NCI-H446 treated with DMSO at 0.1 percent for 48 hours (cell line): ENCODE measurements around the gene CSNK1E.

ENCODE experiments used
- DNase-seq: peaks from one replicate; lab custom pipeline; 2025; lab: John Stamatoyannopoulos, UW

Gene CSNK1E

GRCh38 chr22:38327805-38328204 lies 10.6 kb upstream of the CSNK1E start:
- no peak for DNase-seq

- DNase-seq, result no peak
Observed at GRCh38 chr22:38327396-38327795, 10.2 kb upstream of the CSNK1E start.

GRCh38 chr22:38325587-38325986 lies 8.4 kb upstream of the CSNK1E start:
- DNase-seq, result no peak

GRCh38 chr22:38320605-38321402 lies 3.6 kb upstream of the CSNK1E start:
- DNase-seq, result no peak

- no peak for DNase-seq
Observed at GRCh38 chr22:38318792-38319773, 1.9 kb upstream of the CSNK1E start.

- no peak for DNase-seq
Observed at GRCh38 chr22:38317995-38318715, 922 bp upstream of the CSNK1E start.

GRCh38 chr22:38316364-38317121 lies 690 bp downstream of the CSNK1E start:
- DNase-seq, result no peak

GRCh38 chr22:38315823-38316363 lies 1.3 kb downstream of the CSNK1E start:
- DNase-seq, result no peak

- DNase-seq, result no peak
Observed at GRCh38 chr22:38314933-38315822, 2.1 kb downstream of the CSNK1E start.

- no peak for DNase-seq
Observed at GRCh38 chr22:38314051-38314932, 2.9 kb downstream of the CSNK1E start.

- DNase-seq, result no peak
Observed at GRCh38 chr22:38313384-38313955, 3.8 kb downstream of the CSNK1E start.

GRCh38 chr22:38312261-38312800 lies 4.9 kb downstream of the CSNK1E start:
- no peak for DNase-seq

GRCh38 chr22:38311323-38311620 lies 6.0 kb downstream of the CSNK1E start:
- no peak for DNase-seq

- no peak for DNase-seq
Observed at GRCh38 chr22:38310518-38311322, 6.5 kb downstream of the CSNK1E start.

- no peak for DNase-seq
Observed at GRCh38 chr22:38309614-38310517, 7.4 kb downstream of the CSNK1E start.

- no peak for DNase-seq
Observed at GRCh38 chr22:38308791-38309498, 8.3 kb downstream of the CSNK1E start.
